IMR-90 (cell line): Measurements from ENCODE around the gene KCP. TPM values are rescaled to one million over a fixed set of nuclear protein-coding genes. Genes with fewer than 3 reads are reported as not detected.

Source experiments
- ATAC-seq: fragments of 200-7000 bp; cut with Tn5 transposase; 2 replicates; pipeline ENCODE4 v1.9.1; 2020; ENCODE audit warnings: low read depth, mild to moderate bottlenecking, moderate library complexity
- BruUV-seq: library from RNA; stranded (reverse); fragments of 400-500 nt; replicated peaks from 2 replicates; lab custom pipeline; 2021; lab: Mats Ljungman, UMichigan
- CTCF ChIA-PET: fragments of 300-600 bp; formaldehyde crosslinking; extraction: SDS; loops from one replicate; lab custom pipeline; 2021; ENCODE audit warnings: antibody characterized with exemption; lab: Yijun Ruan, JAX
- POLR2A ChIA-PET: fragments of 300-600 bp; sonication (Branson Sonifier 250); formaldehyde crosslinking; loops from one replicate; lab custom pipeline; 2022; ENCODE audit warnings: antibody characterized with exemption; ENCODE audit not compliant: unreplicated experiment; lab: Charles Lee
- DNase-seq: peaks from one replicate; pipeline ENCODE4 v3.0.0; 2013
- H2AFZ ChIP-seq: replicated peaks from 2 replicates; pipeline ENCODE3; 2013; ENCODE audit warnings: low read length, mild to moderate bottlenecking; ENCODE audit not compliant: poor library complexity
- H2AK5ac ChIP-seq: 2 replicates; pipeline ENCODE4 v1.6.1; 2013; ENCODE audit warnings: low read depth, low read length, inconsistent platforms
- H2AK9ac ChIP-seq: replicated peaks from 2 replicates; pipeline ENCODE3; 2013; ENCODE audit warnings: mild to moderate bottlenecking, low read depth, low read length, moderate library complexity; ENCODE audit not compliant: poor library complexity
- H2BK120ac ChIP-seq: 2 replicates; pipeline ENCODE4 v1.6.1; 2013; ENCODE audit warnings: low read depth, low read length, inconsistent platforms
- H2BK15ac ChIP-seq: 3 replicates; pipeline ENCODE4 v1.6.1; 2013; ENCODE audit warnings: low read depth, low read length, inconsistent platforms
- H2BK20ac ChIP-seq: 2 replicates; pipeline ENCODE4 v1.6.1; 2013; ENCODE audit warnings: low read depth, mild to moderate bottlenecking, inconsistent platforms, low read length, moderate library complexity
- H2BK5ac ChIP-seq: 2 replicates; pipeline ENCODE4 v1.6.1; 2013; ENCODE audit warnings: mild to moderate bottlenecking, low read depth, low read length, inconsistent platforms; ENCODE audit not compliant: poor library complexity, severe bottlenecking
- H3K14ac ChIP-seq: replicated peaks from 2 replicates; pipeline ENCODE4 v1.6.1; 2013; ENCODE audit warnings: low read depth, low read length, inconsistent platforms
- H3K18ac ChIP-seq: 2 replicates; pipeline ENCODE4 v1.6.1; 2013; ENCODE audit warnings: low read depth, low read length, control low read depth
- H3K23ac ChIP-seq: 2 replicates; pipeline ENCODE4 v1.6.1; 2013; ENCODE audit warnings: low read depth, low read length, inconsistent platforms
- H3K27ac ChIP-seq: 2 replicates; pipeline ENCODE4 v1.5.1; 2013; ENCODE audit warnings: mild to moderate bottlenecking, control low read depth, low read length; ENCODE audit not compliant: insufficient read depth
- H3K27me3 ChIP-seq: 2 replicates; pipeline ENCODE4 v1.6.1; 2013; ENCODE audit warnings: low read length; ENCODE audit not compliant: control insufficient read depth, insufficient read depth
- H3K36me3 ChIP-seq: 2 replicates; pipeline ENCODE4 v1.6.1; 2013; ENCODE audit warnings: low read length, mixed read lengths; ENCODE audit not compliant: control insufficient read depth, insufficient read depth
- H3K4ac ChIP-seq: 2 replicates; pipeline ENCODE4 v1.6.1; 2013; ENCODE audit warnings: low read depth, low read length, inconsistent platforms
- H3K4me1 ChIP-seq: 2 replicates; pipeline ENCODE4 v1.6.1; 2013; ENCODE audit warnings: low read length, mixed read lengths; ENCODE audit not compliant: control insufficient read depth, insufficient read depth
- H3K4me2 ChIP-seq: 2 replicates; pipeline ENCODE4 v1.6.1; 2013; ENCODE audit warnings: low read depth, mild to moderate bottlenecking, control low read depth, low read length, moderate library complexity
- H3K4me3 ChIP-seq: 2 replicates; pipeline ENCODE4 v1.5.1; 2013; ENCODE audit warnings: low read depth, mild to moderate bottlenecking, control low read depth, low read length, moderate library complexity; ENCODE audit not compliant: insufficient read depth
- H3K56ac ChIP-seq: 2 replicates; pipeline ENCODE4 v1.6.1; 2013; ENCODE audit warnings: low read length, inconsistent platforms; ENCODE audit not compliant: insufficient read depth; ENCODE audit errors: extremely low read depth
- H3K79me1 ChIP-seq, 2 experiments: 2 replicates each; pipeline ENCODE4 v1.6.1; 2013; ENCODE audit warnings: low read length in 2 of 2, inconsistent platforms in 1 of 2, low read depth in 1 of 2
- H3K9ac ChIP-seq: 2 replicates; pipeline ENCODE4 v1.6.1; 2013; ENCODE audit warnings: low read depth, low read length, control low read depth
- H3K9me1 ChIP-seq: 2 replicates; pipeline ENCODE4 v1.6.1; 2013; ENCODE audit warnings: low read length, inconsistent platforms; ENCODE audit not compliant: insufficient read depth
- H3K9me3 ChIP-seq: 2 replicates; pipeline ENCODE4 v1.6.1; 2013; ENCODE audit warnings: low read length; ENCODE audit not compliant: control insufficient read depth, insufficient read depth
- H4K20me1 ChIP-seq: 2 replicates; pipeline ENCODE4 v1.6.1; 2013; ENCODE audit warnings: low read length, inconsistent platforms; ENCODE audit not compliant: insufficient read depth
- H4K5ac ChIP-seq: 2 replicates; pipeline ENCODE4 v1.6.1; 2013; ENCODE audit warnings: mild to moderate bottlenecking, low read depth, low read length, control low read depth
- H4K8ac ChIP-seq, 2 experiments: 2 replicates each; pipeline ENCODE4 v1.6.1; 2013; ENCODE audit warnings: low read depth in 2 of 2, low read length in 2 of 2, control low read depth in 1 of 2, inconsistent platforms in 1 of 2
- H4K91ac ChIP-seq: 2 replicates; pipeline ENCODE4 v1.6.1; 2013; ENCODE audit warnings: low read depth, low read length, inconsistent platforms; ENCODE audit not compliant: insufficient read depth
- BHLHE40 ChIP-seq: fragments of 150-350 bp; IDR thresholded peaks from 2 replicates; pipeline ENCODE4 v1.6.1; 2016; ENCODE audit warnings: mild to moderate bottlenecking, low read depth, low read length
- FOS ChIP-seq: fragments of 150-350 bp; IDR thresholded peaks from 2 replicates; pipeline ENCODE4 v1.6.1; 2016; ENCODE audit warnings: low read depth, low read length
- NFE2L2 ChIP-seq: fragments of 150-350 bp; IDR thresholded peaks from 2 replicates; pipeline ENCODE4 v1.6.1; 2016; ENCODE audit warnings: low read depth, mild to moderate bottlenecking, low read length
- POLR2A ChIP-seq: IDR thresholded peaks from 2 replicates; pipeline ENCODE4 v1.6.1; 2012; ENCODE audit warnings: mild to moderate bottlenecking, low read depth, low read length
- RFX5 ChIP-seq: IDR thresholded peaks from 2 replicates; pipeline ENCODE4 v1.8.0; 2012; ENCODE audit warnings: low read depth, mild to moderate bottlenecking, low read length, moderate library complexity
- SMC3 ChIP-seq: fragments of 150-350 bp; IDR thresholded peaks from 2 replicates; pipeline ENCODE4 v1.6.1; 2016; ENCODE audit warnings: low read depth, mild to moderate bottlenecking, antibody characterized with exemption, low read length, moderate library complexity
- WGBS, 2 experiments: methylation state at CpG; one replicate each; pipeline versions ENCODE4 v1.1.5 to v1.1.7; 2013; ENCODE audit warnings: missing lambda C conversion rate in 2 of 2; ENCODE audit not compliant: insufficient read length in 1 of 2; ENCODE audit errors: extremely low coverage in 2 of 2; 5-methylcytosine and 5-hydroxymethylcytosine counted together
- dilution Hi-C: fragments of 300-500 bp; cut with HindIII; formaldehyde crosslinking; loops from one replicate; pipeline ENCODE4 v1.14.3; 2018; ENCODE audit warnings: low sequenced_read_pairs; ENCODE audit not compliant: unreplicated experiment
- in situ Hi-C: fragments of 300-500 bp; cut with MboI; formaldehyde crosslinking; loops from 3 replicates; pipeline ENCODE4 v1.14.3; 2019; ENCODE audit warnings: low sequenced_read_pairs, inconsistent platforms, mixed read lengths
- intact Hi-C: fragments of 100-400 bp; cut with micrococcal nuclease; formaldehyde crosslinking; loops from 2 replicates; pipeline ENCODE4 v1.10.0; 2022
- polyA plus RNA-seq, 3 experiments: library from polyadenylated mRNA; depleted of rRNA; stranded (reverse); fragments of >200 nt; gene quantifications; 2 replicates each; pipeline ENCODE4 v1.2.3, GENCODE V29; 2012; ENCODE audit warnings: low replicate concordance in 1 of 3
- total RNA-seq: library from RNA; depleted of rRNA; stranded (reverse); fragments of >200 nt; gene quantifications from 2 replicates; pipeline ENCODE4 v1.2.3, GENCODE V29; 2012
- TF ChIP-seq, protein P1 (sequence below): fragments of 150-350 bp; IDR thresholded peaks from 2 replicates; pipeline ENCODE4 v1.6.1; 2017; ENCODE audit warnings: mild to moderate bottlenecking, antibody characterized with exemption, low read length, low read depth
- TF ChIP-seq, protein P2 (sequence below): conservative IDR thresholded peaks from 2 replicates; pipeline ENCODE4 v1.5.1; 2012; ENCODE audit warnings: mild to moderate bottlenecking, low read depth, low read length, improper control_type of control experiment
- TF ChIP-seq, protein P3 (sequence below): fragments of 150-350 bp; IDR thresholded peaks from 2 replicates; pipeline ENCODE4 v1.6.1; 2016; ENCODE audit warnings: low read depth, mild to moderate bottlenecking, low read length, moderate library complexity, borderline replicate concordance

Gene KCP
- total and polyA plus RNA-seq, 2 of the 4 experiments (the other 2 are of a cell fraction): 0.03 TPM; not detected in 1

DNA sequence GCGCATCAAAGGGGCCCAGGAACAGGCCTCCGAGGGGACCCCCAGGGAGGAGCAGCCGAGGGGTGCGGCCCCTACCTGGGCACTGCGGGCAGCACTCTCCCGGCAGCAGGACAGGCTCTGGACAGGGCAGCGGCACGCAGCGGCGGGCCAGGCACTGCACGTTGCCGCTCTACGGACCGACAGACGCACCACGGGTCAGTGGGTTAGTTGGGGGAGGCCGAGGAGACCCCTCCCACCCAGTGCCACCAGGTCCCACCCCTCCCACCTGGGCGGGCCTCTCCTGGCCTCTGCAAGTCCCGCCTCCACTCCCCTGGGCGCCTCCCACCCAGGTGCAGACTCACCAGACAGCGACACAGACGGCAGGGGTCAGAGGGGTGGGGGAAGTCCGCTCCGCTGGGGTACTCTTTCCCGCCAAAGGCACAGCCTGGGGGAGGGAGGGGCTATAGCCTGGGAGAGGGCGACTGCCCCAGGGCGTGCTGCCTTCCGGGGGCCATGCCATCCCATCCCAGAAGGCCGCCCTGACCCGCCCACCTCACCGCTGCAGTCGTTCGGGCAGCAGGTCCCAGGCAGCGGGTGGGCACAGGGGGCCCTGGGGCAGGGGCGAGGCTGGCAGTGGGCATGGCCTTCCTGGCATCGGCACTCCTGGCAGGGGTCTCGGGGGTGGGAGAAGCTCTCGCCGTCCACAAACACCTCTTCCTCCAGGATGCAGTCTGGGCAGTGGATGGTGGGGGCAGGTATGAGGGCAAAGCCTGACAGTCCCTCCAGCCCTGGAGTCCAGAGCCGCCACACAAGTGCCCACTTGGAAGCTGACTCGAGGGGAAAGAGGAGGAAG, 19.2 kb downstream of the KCP start:
- in situ Hi-C loops: loop anchor here (25.0 kb wide), 1 partner anchor 429 kb away; the partner anchor contains the start of gene HILPDA
- Histone ChIP-seq H4K5ac (no peak overlapping the region), H4K20me1 (peaks cover 4% of the 10 kb centered on the region; the same call in 1 of the 2 replicates), H4K91ac (no peak overlapping the region), H2BK20ac (no peak overlapping the region), H3K4me1 (no peaks in the 10 kb centered on the region), H3K56ac (no peak overlapping the region), H2BK5ac (no peak overlapping the region), H3K14ac (no peak overlapping the region), H3K4ac (no peak overlapping the region), H3K23ac (no peak overlapping the region), H3K27me3 (peaks cover 17% of the 10 kb centered on the region), H3K27ac (no peak overlapping the region), H2AK9ac (no peak overlapping the region), H3K79me1 (no peaks in the 10 kb centered on the region), H3K9me3 (no peaks in the 10 kb centered on the region), H3K4me3 (no peak overlapping the region), H2BK120ac (no peak overlapping the region), H2BK15ac (no peak overlapping the region), H2AK5ac (no peak overlapping the region), H4K8ac (no peak overlapping the region), H3K4me2 (no peak overlapping the region), H2AFZ (no peak overlapping the region), H3K36me3 (no peaks in the 10 kb centered on the region), H3K9ac (no peak overlapping the region), H3K9me1 (no peaks in the 10 kb centered on the region), H3K18ac (no peak overlapping the region)
- no TSS peak for BruUV-seq
- ChIA-PET CTCF (no interaction called here), POLR2A (no interaction called here)
- intact Hi-C loops: no loop called here
- DNase-seq: no peak
- 55% methylated on average over 4 of the region's 41 CpGs; no CpG with 5 or more reads in 1 of the 2 experiments for WGBS, 2 experiments
- TF ChIP-seq, protein P1, sequence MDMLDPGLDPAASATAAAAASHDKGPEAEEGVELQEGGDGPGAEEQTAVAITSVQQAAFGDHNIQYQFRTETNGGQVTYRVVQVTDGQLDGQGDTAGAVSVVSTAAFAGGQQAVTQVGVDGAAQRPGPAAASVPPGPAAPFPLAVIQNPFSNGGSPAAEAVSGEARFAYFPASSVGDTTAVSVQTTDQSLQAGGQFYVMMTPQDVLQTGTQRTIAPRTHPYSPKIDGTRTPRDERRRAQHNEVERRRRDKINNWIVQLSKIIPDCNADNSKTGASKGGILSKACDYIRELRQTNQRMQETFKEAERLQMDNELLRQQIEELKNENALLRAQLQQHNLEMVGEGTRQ: no peak
- TF ChIP-seq POLR2A (no peak), BHLHE40 (no peak), RFX5 (no peak), NFE2L2 (no peak), SMC3 (no peak), FOS (no peak)
- TF ChIP-seq, protein P2, sequence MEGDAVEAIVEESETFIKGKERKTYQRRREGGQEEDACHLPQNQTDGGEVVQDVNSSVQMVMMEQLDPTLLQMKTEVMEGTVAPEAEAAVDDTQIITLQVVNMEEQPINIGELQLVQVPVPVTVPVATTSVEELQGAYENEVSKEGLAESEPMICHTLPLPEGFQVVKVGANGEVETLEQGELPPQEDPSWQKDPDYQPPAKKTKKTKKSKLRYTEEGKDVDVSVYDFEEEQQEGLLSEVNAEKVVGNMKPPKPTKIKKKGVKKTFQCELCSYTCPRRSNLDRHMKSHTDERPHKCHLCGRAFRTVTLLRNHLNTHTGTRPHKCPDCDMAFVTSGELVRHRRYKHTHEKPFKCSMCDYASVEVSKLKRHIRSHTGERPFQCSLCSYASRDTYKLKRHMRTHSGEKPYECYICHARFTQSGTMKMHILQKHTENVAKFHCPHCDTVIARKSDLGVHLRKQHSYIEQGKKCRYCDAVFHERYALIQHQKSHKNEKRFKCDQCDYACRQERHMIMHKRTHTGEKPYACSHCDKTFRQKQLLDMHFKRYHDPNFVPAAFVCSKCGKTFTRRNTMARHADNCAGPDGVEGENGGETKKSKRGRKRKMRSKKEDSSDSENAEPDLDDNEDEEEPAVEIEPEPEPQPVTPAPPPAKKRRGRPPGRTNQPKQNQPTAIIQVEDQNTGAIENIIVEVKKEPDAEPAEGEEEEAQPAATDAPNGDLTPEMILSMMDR: no peak
- TF ChIP-seq, protein P3, sequence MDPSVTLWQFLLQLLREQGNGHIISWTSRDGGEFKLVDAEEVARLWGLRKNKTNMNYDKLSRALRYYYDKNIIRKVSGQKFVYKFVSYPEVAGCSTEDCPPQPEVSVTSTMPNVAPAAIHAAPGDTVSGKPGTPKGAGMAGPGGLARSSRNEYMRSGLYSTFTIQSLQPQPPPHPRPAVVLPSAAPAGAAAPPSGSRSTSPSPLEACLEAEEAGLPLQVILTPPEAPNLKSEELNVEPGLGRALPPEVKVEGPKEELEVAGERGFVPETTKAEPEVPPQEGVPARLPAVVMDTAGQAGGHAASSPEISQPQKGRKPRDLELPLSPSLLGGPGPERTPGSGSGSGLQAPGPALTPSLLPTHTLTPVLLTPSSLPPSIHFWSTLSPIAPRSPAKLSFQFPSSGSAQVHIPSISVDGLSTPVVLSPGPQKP: no peak
- ATAC-seq: no peak
- dilution Hi-C loops: no loop called here
